Measurements from ENCODE around the gene TCFL5.
A peak's percentile ranks its signal among the peaks of the same experiment; 100 is the strongest.
"Not testable (repeated sequence)": the region's sequence is repeated elsewhere in the genome, so short reads cannot be mapped to it uniquely, and the experiment has no call there.

TCFL5 gene

DNA sequence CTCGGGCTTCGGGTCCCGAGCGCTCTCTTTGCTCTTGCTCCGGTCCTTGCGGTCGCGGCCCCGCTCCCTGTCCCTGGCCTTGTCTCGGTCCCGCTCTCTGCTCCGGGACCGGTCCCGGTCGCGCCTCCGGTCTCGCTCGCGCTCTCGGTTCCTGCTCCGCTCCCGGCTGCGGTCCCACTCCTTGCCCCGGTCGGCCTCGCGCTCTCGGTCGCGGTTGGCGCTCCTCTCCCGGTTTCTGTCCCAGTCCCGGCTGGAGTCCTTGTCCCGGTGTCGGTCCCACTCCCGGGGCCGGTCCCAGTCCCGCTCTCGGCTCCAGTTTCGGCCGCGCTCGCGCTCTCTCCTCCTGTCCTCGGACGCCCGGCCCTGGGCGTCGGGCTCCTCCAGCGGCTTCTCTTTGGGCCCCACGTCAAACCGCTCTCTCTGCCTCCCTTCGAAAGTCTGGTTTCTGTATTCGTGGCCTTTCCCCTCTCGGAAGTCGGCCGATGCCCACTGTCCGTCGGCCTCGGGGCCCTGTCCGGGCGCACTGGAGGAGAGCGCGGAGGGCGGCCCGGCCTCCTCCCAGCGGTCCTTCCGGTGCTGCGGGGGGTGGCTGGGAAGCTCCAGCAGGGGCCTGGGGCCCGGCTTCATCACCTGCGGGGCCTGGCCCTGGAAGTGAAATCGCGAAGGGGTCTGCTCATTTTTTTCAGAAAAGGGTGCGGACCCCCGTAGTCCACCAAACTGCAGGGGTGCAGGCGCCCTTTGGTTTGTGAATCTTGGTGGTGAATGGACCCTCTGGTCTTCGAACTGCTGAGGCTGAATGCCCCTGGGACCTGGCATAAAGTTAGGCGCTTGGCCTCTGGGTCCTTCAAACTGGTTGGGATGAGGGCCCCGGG, 17.9 kb upstream of the TCFL5 start:
- TF ChIP-seq ZNF274 (IDR thresholded peaks at IDR 0.05; ENCODE audit: low read depth, low read length), result no peak
- no peak overlapping the region for H3K4me3 ChIP-seq (ENCODE audit: low read length)

DNA sequence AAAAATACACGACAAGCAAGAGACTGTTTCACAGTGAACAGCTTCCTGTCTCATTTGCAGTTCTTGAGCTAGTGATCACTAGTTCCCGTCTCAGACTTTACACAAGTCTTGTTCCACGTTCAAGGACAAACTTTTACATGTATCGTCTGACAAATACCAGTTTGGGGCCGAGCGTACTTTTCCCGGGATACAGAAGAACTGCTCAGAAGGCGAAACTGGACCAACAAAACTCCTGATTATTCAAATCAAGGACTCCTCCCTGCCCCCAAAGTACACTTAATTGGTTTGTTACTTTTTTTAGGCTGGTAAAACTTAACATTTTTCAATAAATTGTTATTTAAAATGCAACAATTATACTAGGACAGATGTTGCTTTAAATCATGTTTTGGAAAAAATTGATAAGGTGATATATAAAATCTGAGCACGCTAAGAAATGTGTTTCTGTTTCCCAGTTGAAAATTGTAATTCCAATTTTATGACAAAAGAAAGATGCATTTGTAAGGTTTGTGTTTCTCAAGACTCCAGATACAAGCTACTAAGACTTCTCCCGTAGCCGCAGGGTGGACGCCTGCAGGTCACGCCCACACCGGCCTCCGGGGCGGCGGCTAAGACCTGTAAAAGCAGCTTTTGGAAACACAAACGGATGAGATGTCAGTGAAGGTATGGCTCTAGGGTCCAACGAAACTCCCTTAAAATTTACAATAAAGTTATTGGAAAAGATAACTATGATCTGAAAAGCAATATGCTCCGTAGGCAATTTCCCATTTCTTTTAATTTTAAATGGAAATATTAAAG, 16.8 kb upstream of the TCFL5 start:
- no peak for TF ChIP-seq ZNF274 (IDR thresholded peaks at IDR 0.05; ENCODE audit: low read depth, low read length)
- H3K4me3 ChIP-seq (ENCODE audit: low read length), result no peak overlapping the region

DNA sequence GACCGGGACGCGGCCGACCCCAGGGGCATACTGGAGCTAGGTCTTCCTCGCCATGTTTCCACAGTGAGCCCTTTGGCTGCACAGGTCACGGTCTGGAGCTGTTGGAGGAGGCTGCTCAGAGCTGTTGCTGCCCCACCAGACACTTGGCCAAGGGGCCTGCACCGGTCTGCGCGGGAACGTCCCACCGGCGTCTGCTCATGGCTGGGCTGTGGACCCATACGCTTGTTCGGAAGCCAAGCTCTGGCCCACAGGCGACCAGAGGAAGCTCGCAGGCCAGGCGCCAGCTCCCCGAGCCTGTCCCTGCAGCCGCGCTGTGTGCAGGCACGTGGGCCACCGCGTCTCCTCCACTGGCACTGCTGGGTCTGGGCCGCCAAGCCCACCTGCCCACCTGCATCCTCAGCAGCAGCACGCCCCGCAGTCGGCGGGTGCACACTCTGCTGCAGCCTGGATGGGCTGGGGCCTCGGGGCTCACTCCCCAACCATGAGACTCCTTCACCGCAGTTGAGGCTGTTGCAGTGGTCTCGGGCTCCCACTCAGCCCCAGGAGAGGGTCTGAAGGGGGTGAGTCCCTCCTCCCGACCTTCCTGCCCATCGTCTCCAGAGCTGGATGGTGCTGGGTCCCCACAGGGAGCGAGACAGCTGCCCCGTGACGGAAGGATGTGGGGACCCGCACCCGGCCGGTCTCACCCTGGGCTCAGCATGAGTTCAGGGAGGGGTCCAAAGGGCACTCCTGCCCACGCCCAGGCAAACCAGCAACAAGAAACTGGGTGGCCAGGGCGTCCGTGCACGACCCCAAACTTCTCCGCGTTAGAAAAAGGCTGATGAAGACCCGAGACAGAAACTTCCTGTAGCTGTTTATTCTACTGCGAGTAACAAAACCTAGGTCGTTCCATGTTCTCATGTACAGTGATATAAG, 15.5 kb upstream of the TCFL5 start:
- no peak overlapping the region for H3K4me3 ChIP-seq (ENCODE audit: low read length)
- no peak for TF ChIP-seq ZNF274 (IDR thresholded peaks at IDR 0.05; ENCODE audit: low read depth, low read length)

DNA sequence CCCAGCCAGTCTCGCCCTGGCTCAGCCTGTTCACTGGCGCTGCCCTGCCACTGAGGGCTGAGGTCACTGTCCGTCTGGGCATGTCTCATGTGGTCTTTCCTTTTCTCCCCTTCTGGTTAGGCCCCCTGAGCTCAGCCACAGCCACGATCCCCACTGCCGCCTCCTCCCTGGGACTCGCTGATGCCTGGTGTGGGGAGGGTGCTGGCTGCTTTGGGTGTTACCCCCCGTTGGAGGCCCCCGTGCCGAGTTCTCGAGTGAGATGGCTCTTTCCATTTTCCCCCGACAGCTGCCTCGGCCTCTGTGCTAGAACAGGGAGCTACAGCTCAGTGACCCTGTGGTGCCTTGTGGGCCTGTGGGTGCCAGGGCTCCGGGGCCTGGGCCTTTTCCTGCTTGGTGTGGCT, 14.9 kb upstream of the TCFL5 start:
- no peak for TF ChIP-seq ZNF274 (IDR thresholded peaks at IDR 0.05; ENCODE audit: low read depth, low read length)

DNA sequence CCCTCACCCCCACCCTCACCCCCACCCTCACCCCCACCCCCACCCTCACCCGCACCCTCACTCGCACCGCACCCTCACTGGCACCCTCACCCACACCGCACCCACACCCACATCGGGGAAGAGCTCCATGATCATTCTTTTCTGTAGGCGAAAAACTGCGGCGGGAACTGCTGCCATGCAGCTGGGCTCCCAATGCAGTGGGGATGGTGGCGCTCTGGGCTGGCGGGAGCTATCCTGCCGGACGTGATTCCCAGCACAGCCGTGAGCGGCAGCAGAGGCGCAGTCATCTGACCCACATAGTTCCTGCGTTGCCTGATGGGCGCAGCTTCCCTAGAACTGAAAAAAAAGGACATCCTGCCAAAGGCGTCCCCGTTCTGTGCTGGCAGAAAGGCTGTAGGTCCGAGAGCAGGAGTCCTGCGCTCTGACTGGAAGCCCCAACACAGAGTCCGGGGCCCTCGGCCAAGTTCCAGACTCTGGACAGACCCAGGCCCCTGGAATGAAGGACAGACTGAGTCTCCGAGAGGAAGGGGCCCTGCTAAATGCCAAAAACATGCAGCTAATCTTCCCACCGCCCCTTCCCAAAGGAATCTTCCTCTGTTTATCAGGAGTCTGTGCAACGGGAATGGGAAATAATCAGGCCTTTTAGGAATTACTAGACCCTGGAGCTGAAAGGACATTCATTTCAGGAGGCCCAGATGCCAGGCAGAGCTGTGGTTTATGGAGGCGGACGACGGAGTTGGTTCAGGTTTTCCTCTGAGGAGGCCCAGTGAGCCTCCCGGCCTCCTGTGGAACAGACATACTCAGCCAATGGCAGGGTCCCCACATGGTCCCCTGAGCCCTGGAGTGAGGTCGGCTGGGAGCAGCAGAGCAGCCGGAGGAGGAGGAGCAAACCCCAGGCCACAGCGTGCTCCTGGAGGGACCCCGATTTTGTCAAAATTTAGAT, 14.1 kb upstream of the TCFL5 start:
- TF ChIP-seq ZNF274 (IDR thresholded peaks at IDR 0.05; ENCODE audit: low read depth, low read length), result no peak
- no peak overlapping the region for H3K4me3 ChIP-seq (ENCODE audit: low read length)

More for the DNA sequence above, 14.9 kb upstream of the TCFL5 start:
- H3K4me3 ChIP-seq (ENCODE audit: low read length), result no peak overlapping the region

DNA sequence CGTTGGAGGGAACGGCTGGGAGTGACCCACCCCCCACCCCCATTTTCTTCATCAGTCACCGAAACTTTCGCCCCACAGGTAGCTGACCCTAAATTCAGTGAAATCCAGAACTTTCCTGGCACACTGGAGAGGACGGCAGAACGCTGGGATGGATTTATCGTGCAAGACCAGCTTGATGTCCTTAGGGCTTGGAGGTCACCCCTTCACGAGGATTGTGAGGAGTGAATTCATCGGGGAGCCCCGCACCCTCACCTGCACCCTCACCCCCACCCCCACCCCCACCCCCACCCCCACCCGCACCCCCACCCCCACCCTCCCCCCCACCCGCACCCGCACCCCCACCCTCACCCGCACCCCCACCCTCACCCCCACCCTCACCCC, 13.3 kb upstream of the TCFL5 start:
- TF ChIP-seq ZNF274 (IDR thresholded peaks at IDR 0.05; ENCODE audit: low read depth, low read length), result no peak
- H3K4me3 ChIP-seq (ENCODE audit: low read length), result no peak overlapping the region

DNA sequence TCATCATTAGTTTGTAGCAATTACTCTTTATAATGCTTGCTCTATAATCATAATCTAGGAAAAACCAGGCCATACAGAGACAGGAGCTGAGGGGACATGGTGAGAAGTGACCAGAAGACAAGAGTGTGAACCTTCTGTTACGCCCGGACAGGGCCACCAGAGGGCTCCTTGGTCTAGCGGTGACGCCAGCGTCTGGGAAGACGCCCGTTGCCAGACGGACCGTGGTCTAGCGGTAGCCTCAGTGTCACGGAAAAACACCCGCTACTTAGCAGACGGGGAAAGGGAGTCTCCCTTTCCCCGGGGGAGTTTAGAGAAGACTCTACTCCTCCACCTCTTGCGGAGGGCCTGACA, 12.0 kb upstream of the TCFL5 start:
- H3K4me3 ChIP-seq (ENCODE audit: low read length), result not testable (repeated sequence)

DNA sequence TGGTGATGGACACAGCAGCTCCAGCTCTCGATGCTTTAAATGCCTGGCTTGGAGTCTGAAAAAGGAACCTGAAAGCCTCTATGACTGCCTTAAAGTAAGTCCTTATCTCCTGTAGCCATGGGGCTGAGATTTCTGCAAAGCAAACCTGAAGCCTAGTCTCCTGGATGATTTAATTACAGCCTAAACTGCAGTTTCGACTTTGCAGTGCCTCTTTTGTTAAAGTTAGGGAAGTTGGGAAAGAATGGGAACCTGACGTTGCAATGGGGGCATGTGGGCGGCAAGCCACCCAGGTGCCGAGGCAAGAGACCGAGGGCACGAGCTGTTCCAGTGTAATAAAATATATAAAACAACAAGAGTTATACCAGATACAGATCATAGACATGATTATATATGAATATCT, 11.7 kb upstream of the TCFL5 start:
- no peak overlapping the region for H3K4me3 ChIP-seq (ENCODE audit: low read length)
- no peak for TF ChIP-seq ZNF274 (IDR thresholded peaks at IDR 0.05; ENCODE audit: low read depth, low read length)

DNA sequence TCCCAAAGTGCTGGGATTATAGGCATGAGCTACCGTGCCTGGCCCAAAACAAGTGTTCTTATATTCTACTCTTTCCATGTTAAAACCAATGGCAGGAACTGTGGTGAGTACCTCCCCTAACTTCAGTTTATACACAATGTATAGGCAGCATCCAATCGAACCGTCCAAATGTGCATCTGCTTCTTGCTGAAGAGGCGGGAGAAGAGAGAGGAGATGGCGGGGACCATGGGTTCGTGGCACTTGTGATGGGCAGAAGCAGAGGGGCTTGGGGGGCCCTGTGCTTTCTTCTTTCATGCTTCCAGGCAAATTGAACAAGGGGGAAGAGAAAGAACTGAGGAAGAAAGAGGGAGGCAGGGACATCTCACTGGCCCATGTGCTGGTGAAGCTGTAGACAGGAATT, 11.2 kb upstream of the TCFL5 start:
- no peak overlapping the region for H3K4me3 ChIP-seq (ENCODE audit: low read length)
- TF ChIP-seq ZNF274 (IDR thresholded peaks at IDR 0.05; ENCODE audit: low read depth, low read length), result no peak

DNA sequence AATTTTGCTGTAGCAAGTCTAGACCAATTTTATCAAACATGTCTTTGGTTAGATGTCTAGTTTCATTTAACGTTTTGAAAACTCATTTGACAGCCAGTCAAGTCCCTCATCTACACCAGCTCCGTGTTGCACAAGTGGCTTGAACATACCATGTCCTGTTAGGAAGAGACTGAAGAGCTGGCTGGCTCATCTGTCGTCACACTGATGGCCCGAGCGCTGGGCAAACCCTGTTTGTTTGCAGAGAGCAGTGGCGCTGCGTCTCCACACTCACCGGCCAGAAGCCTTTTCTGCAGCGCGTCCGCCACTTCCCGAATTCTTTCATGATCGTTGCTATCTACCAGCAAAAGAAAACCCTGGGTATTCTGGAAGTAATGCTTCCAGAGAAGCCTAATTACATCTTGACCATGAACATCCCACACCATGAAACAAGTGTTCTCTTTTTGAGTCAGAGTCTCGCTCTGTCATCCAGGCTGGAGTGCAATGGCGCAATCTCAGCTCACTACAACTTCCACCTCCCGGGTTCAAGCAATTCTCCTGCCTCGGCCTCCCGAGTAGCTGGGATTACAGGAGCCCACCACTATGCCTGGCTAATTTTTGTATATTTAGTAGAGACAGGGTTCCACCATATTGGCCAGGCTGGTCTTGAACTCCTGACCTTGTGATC, 10.7 kb upstream of the TCFL5 start:
- no peak for TF ChIP-seq ZNF274 (IDR thresholded peaks at IDR 0.05; ENCODE audit: low read depth, low read length)
- H3K4me3 ChIP-seq (ENCODE audit: low read length), result no peak overlapping the region

DNA sequence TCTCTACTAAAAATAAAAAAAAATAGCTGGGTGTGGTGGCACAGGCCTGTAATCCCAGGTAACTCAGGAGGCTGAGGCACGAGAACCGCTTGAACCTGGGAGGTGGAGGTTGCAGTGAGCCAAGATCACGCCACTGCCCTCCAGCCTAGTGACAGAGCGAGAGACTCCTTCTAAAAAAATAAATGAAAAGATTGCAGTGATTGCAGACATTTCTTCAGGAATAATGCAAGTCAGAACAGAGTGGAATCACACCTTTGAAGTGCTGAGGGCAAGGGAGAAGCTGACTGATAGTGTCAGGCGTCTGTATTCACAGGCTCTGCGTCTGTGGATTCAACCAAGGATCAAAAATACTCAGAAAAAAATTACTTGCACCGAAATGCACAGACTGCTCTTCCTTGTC, 2.6 kb upstream of the TCFL5 start:
- H3K4me3 ChIP-seq (ENCODE audit: low read length), result no peak overlapping the region
- no peak for TF ChIP-seq ZNF274 (IDR thresholded peaks at IDR 0.05; ENCODE audit: low read depth, low read length)

DNA sequence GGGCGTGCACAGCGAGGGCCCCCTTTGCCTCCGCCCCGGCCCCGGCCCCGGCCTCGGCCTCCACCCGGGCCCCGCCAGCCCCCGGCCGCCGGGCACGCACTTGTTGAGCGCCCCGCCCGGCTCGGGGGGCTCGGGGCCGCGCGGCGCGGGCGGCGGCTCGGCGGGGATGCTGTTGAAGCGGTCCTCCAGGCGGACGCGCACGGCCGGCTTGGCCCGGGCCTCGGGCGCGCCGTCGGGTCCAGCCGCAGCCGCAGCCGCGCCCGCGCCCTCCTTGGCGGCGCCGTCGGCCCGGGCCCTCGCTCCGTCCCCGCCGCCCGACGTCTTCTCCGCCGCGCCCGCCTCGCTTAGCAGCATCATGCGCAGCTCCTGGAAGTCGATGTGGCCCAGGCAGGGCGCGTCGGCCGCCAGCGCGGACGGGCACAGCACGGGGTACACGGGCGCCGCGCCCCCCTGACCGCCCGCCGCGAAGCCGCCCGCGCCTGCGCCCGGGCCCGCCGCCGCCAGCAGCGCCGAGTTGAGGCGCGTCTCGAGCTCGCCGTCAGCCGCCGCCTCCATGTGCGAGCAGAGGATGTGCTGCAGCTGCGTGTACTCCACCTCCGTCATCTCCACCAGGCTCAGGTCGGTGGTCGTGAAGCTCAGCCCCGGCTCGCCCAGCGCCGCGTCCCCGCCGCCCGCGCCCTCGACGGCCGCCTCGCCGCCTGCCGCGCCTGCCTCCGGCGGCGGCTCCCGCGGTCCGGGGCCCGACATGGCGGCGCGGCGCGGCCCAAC, 514 bp downstream of the TCFL5 start:
- no peak for TF ChIP-seq ZNF274 (IDR thresholded peaks at IDR 0.05; ENCODE audit: low read depth, low read length)
- peak overlapping the region; percentile 70 for H3K4me3 ChIP-seq (ENCODE audit: low read length)

Data from GM08714 (cell line).